Erythroblast (primary cell): ENCODE measurements around the gene HOXC13.

ENCODE experiments used
- DNase-seq, 2 experiments: peaks; one replicate each; lab custom pipeline; 2025; lab: John Stamatoyannopoulos, UW
- GATA1 ChIP-seq: IDR thresholded peaks from 2 replicates; pipeline ENCODE4 v1.6.1; 2011; ENCODE audit warnings: low read depth, mild to moderate bottlenecking, control low read depth, low read length, moderate library complexity
- POLR2A ChIP-seq: IDR thresholded peaks from 2 replicates; pipeline ENCODE4 v1.6.1; 2011; ENCODE audit warnings: mild to moderate bottlenecking, low read length

The HOXC13 gene

GRCh38 chr12:53954694-53955035 is 16.0 kb downstream of the HOXC13 start, which contains the start of gene HOXC12:
Gene HOXC12 (plus strand): TSS chr12:53954903. CDS start chr12:53954930, 27 bp downstream.
- DNase-seq, result no peak
- TF ChIP-seq GATA1, result no peak
- no peak for TF ChIP-seq POLR2A

GRCh38 chr12:53955036-53955775 is 16.6 kb downstream of the HOXC13 start:
- no peak for TF ChIP-seq POLR2A
- TF ChIP-seq GATA1, result no peak
- no peak for DNase-seq

- no peak for DNase-seq
Observed at GRCh38 chr12:53955776-53956250, 17.2 kb downstream of the HOXC13 start.

GRCh38 chr12:53956251-53956887 is 17.7 kb downstream of the HOXC13 start:
- TF ChIP-seq GATA1 (no peak), POLR2A (no peak)
- no peak for DNase-seq

More at GRCh38 chr12:53955776-53956250, 17.2 kb downstream of the HOXC13 start:
- TF ChIP-seq GATA1 (no peak), POLR2A (no peak)

GRCh38 chr12:53956914-53957536 is 18.4 kb downstream of the HOXC13 start:
- DNase-seq, result no peak
- TF ChIP-seq POLR2A (no peak), GATA1 (no peak)

- no peak for TF ChIP-seq POLR2A
- no peak for TF ChIP-seq GATA1
- no peak for DNase-seq
Observed at GRCh38 chr12:53958128-53958527, 19.5 kb downstream of the HOXC13 start.

GRCh38 chr12:53959314-53959713 is 20.7 kb downstream of the HOXC13 start:
- DNase-seq, result no peak
- TF ChIP-seq POLR2A (no peak), GATA1 (no peak)

GRCh38 chr12:53960187-53961024 is 21.8 kb downstream of the HOXC13 start:
- TF ChIP-seq GATA1 (no peak), POLR2A (no peak)

GRCh38 chr12:53961025-53961761 is 22.6 kb downstream of the HOXC13 start:
- DNase-seq, result no peak
- no peak for TF ChIP-seq GATA1

More at GRCh38 chr12:53960187-53961024, 21.8 kb downstream of the HOXC13 start:
- DNase-seq, result no peak

- TF ChIP-seq POLR2A, result no peak
- TF ChIP-seq GATA1, result no peak
- DNase-seq, result no peak
Observed at GRCh38 chr12:53963005-53963404, 24.4 kb downstream of the HOXC13 start.

- TF ChIP-seq POLR2A (no peak), GATA1 (no peak)
- no peak for DNase-seq
Observed at GRCh38 chr12:53963434-53964314, 25.0 kb downstream of the HOXC13 start.

GRCh38 chr12:53964315-53964713 is 25.7 kb downstream of the HOXC13 start:
- no peak for DNase-seq
- TF ChIP-seq GATA1 (no peak), POLR2A (no peak)
